Panc1 (cell line): ENCODE results near the gene MAD1L1. TPM values are rescaled to one million over a fixed set of nuclear protein-coding genes. Genes with fewer than 3 reads are reported as not detected.

Source experiments
- ATAC-seq: fragments of 200-7000 bp; cut with Tn5 transposase; 2 replicates; pipeline ENCODE4 v1.9.1; 2020; ENCODE audit warnings: mild to moderate bottlenecking, moderate library complexity
- BruUV-seq: library from RNA; stranded (reverse); fragments of 400-500 nt; replicated peaks from 2 replicates; lab custom pipeline; 2021; lab: Mats Ljungman, UMichigan
- CTCF ChIA-PET: fragments of 300-600 bp; sonication (Branson Sonifier 250); formaldehyde crosslinking; loops from one replicate; lab custom pipeline; 2022; ENCODE audit warnings: antibody characterized with exemption; lab: Charles Lee
- POLR2A ChIA-PET: fragments of 300-600 bp; sonication (Branson Sonifier 250); formaldehyde crosslinking; loops from one replicate; lab custom pipeline; 2022; ENCODE audit warnings: antibody characterized with exemption; lab: Charles Lee
- DNase-seq: peaks from one replicate; pipeline ENCODE4 v3.0.0-alpha.2; 2010; ENCODE audit warnings: low read depth, low spot score
- H3K27ac ChIP-seq: 2 replicates; pipeline ENCODE4 v1.5.1; 2011; ENCODE audit warnings: mild to moderate bottlenecking, low read length, inconsistent platforms
- H3K27me3 ChIP-seq: fragments of 200-500 bp; sonication (Bioruptor generic); 2 replicates; pipeline ENCODE4 v1.6.0; 2014; ENCODE audit warnings: low read length, inconsistent platforms; ENCODE audit not compliant: control insufficient read depth, insufficient read depth
- H3K36me3 ChIP-seq: fragments of 200-500 bp; sonication (Bioruptor generic); 2 replicates; pipeline ENCODE4 v1.5.1; 2014; ENCODE audit warnings: inconsistent platforms, mild to moderate bottlenecking, low read length, moderate library complexity; ENCODE audit not compliant: control insufficient read depth, insufficient read depth
- H3K4me1 ChIP-seq: 2 replicates; pipeline ENCODE4 v1.5.1; 2011; ENCODE audit warnings: inconsistent platforms, mild to moderate bottlenecking, low read length, moderate library complexity; ENCODE audit not compliant: control insufficient read depth, insufficient read depth
- H3K4me3 ChIP-seq, 2 experiments: 2 replicates each; pipeline ENCODE4 v1.5.1; 2011 to 2012; ENCODE audit warnings: low read depth in 2 of 2, low read length in 2 of 2, mild to moderate bottlenecking in 2 of 2, inconsistent platforms in 1 of 2, moderate library complexity in 1 of 2
- H3K9me3 ChIP-seq: fragments of 200-500 bp; sonication (Bioruptor generic); 2 replicates; pipeline ENCODE4 v1.5.1; 2014; ENCODE audit warnings: low read depth, mild to moderate bottlenecking, inconsistent platforms, low read length, moderate library complexity; ENCODE audit not compliant: control insufficient read depth, insufficient read depth
- CTCF ChIP-seq: fragments of 450-650 bp; IDR thresholded peaks from 2 replicates; pipeline ENCODE4 v1.5.1; 2017; ENCODE audit warnings: mild to moderate bottlenecking
- POLR2AphosphoS5 ChIP-seq: IDR thresholded peaks from 2 replicates; pipeline ENCODE4 v1.6.1; 2012; ENCODE audit warnings: mild to moderate bottlenecking, low read depth, low read length, moderate library complexity
- SIN3A ChIP-seq: IDR thresholded peaks from 2 replicates; pipeline ENCODE4 v1.6.1; 2012; ENCODE audit warnings: low read depth, mild to moderate bottlenecking, low read length, moderate library complexity, borderline replicate concordance; ENCODE audit not compliant: insufficient read depth
- TCF7L2 ChIP-seq: IDR thresholded peaks from 2 replicates; pipeline ENCODE4 v1.6.1; 2011; ENCODE audit warnings: mild to moderate bottlenecking, low read depth, low read length, inconsistent platforms
- in situ Hi-C: cut with HindIII; loops from 2 replicates; pipeline ENCODE4 v1.10.0; 2016; ENCODE audit warnings: low sequenced_read_pairs, low pct_unique_long_range_greater_than_20kb
- intact Hi-C: fragments of 100-400 bp; cut with micrococcal nuclease; formaldehyde crosslinking; loops from one replicate; pipeline ENCODE4 v1.10.0; 2022; ENCODE audit not compliant: unreplicated experiment
- total RNA-seq: library from RNA; stranded (reverse); gene quantifications from one replicate; pipeline ENCODE4 v1.2.1, GENCODE V29; 2021; ENCODE audit not compliant: unreplicated experiment
- TF ChIP-seq, protein P1 (sequence below), 2 experiments: IDR thresholded peaks; 2 replicates each; pipeline ENCODE4 v1.6.1; 2011 to 2012; ENCODE audit warnings: low read depth in 2 of 2, control low read depth in 1 of 2, low read length in 1 of 2, mild to moderate bottlenecking in 1 of 2, moderate library complexity in 1 of 2; ENCODE audit not compliant: insufficient read depth in 1 of 2

Gene MAD1L1
- total RNA-seq, 1 experiment from 2014 or later, result 70.8 TPM

GRCh38 chr7:2211259-2211880 lies 21.4 kb downstream of the MAD1L1 start:
- peaks cover 9% of the 10 kb centered on the region for H3K36me3 ChIP-seq
- intact Hi-C loops (no loop called here), in situ Hi-C loops (no loop called here)
- ATAC-seq (no peak), DNase-seq (no peak)
- BruUV-seq, result no TSS peak
- TF ChIP-seq SIN3A (no peak), CTCF (no peak), TCF7L2 (no peak), POLR2AphosphoS5 (no peak)
- TF ChIP-seq, protein P1, sequence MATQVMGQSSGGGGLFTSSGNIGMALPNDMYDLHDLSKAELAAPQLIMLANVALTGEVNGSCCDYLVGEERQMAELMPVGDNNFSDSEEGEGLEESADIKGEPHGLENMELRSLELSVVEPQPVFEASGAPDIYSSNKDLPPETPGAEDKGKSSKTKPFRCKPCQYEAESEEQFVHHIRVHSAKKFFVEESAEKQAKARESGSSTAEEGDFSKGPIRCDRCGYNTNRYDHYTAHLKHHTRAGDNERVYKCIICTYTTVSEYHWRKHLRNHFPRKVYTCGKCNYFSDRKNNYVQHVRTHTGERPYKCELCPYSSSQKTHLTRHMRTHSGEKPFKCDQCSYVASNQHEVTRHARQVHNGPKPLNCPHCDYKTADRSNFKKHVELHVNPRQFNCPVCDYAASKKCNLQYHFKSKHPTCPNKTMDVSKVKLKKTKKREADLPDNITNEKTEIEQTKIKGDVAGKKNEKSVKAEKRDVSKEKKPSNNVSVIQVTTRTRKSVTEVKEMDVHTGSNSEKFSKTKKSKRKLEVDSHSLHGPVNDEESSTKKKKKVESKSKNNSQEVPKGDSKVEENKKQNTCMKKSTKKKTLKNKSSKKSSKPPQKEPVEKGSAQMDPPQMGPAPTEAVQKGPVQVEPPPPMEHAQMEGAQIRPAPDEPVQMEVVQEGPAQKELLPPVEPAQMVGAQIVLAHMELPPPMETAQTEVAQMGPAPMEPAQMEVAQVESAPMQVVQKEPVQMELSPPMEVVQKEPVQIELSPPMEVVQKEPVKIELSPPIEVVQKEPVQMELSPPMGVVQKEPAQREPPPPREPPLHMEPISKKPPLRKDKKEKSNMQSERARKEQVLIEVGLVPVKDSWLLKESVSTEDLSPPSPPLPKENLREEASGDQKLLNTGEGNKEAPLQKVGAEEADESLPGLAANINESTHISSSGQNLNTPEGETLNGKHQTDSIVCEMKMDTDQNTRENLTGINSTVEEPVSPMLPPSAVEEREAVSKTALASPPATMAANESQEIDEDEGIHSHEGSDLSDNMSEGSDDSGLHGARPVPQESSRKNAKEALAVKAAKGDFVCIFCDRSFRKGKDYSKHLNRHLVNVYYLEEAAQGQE (IDR thresholded peaks at IDR 0.05; ENCODE audit: insufficient read depth in 1 of 2, low read depth in 2 of 2, low read length in 1 of 2), result no peak
- no peak overlapping the region for H3K4me3 ChIP-seq
- no peak overlapping the region for H3K27ac ChIP-seq
- no peaks in the 10 kb centered on the region for H3K27me3 ChIP-seq
- no peaks in the 10 kb centered on the region for H3K4me1 ChIP-seq
- H3K9me3 ChIP-seq, result no peaks in the 10 kb centered on the region
- POLR2A ChIA-PET, result no interaction called here
- CTCF ChIA-PET, result no interaction called here

DNA sequence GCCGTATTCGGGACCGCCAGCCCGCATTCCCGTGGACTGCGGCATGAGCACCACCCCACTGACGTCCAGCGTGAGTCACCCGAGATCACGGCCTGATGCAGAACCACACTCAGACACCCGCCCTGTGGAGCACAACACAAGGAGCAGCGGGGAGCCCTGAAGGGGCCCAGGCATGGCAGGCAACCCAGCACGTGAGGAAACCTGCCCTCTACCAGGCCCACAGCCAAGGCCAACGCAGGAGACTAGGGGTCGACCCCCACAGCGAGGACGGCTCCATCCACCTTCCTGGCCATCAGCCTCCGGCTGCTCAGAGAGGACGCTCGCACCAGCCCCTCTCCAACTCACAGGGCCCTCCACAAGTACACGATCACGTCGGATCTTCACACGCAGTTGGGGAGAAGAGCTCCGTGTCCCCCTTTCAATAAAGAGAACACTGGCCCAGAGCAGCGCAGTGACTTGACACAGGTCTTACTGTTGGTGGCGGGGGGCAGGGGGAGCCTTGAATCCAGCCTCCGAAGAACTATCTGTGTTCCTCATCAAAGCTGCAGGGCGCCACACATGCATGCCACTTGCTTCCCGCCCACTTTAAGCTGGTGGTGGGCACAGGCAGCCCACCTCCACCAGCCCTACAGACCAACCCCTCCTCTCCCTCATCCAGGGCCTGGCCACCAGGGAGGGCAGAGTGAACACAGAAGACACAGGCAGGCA lies 22.0 kb downstream of the MAD1L1 start:
- peaks cover 9% of the 10 kb centered on the region for H3K36me3 ChIP-seq
- no peaks in the 10 kb centered on the region for H3K9me3 ChIP-seq
- intact Hi-C loops (no loop called here), in situ Hi-C loops (no loop called here)
- no peaks in the 10 kb centered on the region for H3K4me1 ChIP-seq
- DNase-seq, result no peak
- no peak overlapping the region for H3K4me3 ChIP-seq
- CTCF ChIA-PET, result no interaction called here
- no peaks in the 10 kb centered on the region for H3K27me3 ChIP-seq
- POLR2A ChIA-PET, result no interaction called here
- H3K27ac ChIP-seq, result no peak overlapping the region
- no TSS peak for BruUV-seq
- no peak for ATAC-seq
- TF ChIP-seq TCF7L2 (no peak), CTCF (no peak), SIN3A (no peak), POLR2AphosphoS5 (no peak)
- TF ChIP-seq, protein P1 (IDR thresholded peaks at IDR 0.05; ENCODE audit: insufficient read depth in 1 of 2, low read depth in 2 of 2, low read length in 1 of 2), result no peak
